Coronary artery (tissue), 2 donors: ENCODE measurements around the gene RPRML.

Experiments
- DNase-seq: peaks from one replicate; pipeline ENCODE4 v3.0.0-alpha.2; 2017; ENCODE audit warnings: low spot score
- H3K27ac ChIP-seq, 2 donors: fragments of 200-600 bp; sonication (generic); one replicate each; pipeline ENCODE4 v1.5.1; 2016 to 2019
- H3K4me3 ChIP-seq: fragments of 200-600 bp; sonication (generic); 2 replicates; pipeline ENCODE4 v1.5.1; 2016; ENCODE audit warnings: mild to moderate bottlenecking, moderate library complexity
- TF ChIP-seq, protein P1 (sequence below): fragments of 200-600 bp; sonication (generic); IDR thresholded peaks from one replicate; pipeline ENCODE4 v1.5.1; 2019; ENCODE audit warnings: antibody characterized with exemption

RPRML gene

DNA sequence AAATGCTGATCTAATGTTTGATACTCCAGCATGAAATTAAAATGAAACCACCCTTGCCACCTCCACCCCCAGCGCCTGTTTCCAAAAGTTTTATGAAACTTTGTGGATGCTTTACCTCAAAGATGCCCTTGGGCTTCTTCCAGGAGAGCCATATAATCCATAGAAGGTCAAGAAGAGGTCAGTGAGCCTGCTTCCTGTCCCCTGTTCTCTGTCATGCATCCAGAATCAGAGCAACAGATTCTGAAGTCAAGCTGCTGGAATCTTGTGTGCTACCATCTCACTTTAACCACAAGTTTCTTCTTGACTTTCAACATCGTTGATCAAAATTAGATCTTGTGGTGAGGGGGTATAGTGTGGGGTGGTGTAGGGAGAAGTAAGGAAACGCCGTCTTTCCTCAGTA, 47.5 kb downstream of the RPRML start:
- Histone ChIP-seq H3K27ac (no peak overlapping the region), H3K4me3 (no peak overlapping the region)
- no peak for DNase-seq
- TF ChIP-seq, protein P1, sequence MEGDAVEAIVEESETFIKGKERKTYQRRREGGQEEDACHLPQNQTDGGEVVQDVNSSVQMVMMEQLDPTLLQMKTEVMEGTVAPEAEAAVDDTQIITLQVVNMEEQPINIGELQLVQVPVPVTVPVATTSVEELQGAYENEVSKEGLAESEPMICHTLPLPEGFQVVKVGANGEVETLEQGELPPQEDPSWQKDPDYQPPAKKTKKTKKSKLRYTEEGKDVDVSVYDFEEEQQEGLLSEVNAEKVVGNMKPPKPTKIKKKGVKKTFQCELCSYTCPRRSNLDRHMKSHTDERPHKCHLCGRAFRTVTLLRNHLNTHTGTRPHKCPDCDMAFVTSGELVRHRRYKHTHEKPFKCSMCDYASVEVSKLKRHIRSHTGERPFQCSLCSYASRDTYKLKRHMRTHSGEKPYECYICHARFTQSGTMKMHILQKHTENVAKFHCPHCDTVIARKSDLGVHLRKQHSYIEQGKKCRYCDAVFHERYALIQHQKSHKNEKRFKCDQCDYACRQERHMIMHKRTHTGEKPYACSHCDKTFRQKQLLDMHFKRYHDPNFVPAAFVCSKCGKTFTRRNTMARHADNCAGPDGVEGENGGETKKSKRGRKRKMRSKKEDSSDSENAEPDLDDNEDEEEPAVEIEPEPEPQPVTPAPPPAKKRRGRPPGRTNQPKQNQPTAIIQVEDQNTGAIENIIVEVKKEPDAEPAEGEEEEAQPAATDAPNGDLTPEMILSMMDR, result no peak

DNA sequence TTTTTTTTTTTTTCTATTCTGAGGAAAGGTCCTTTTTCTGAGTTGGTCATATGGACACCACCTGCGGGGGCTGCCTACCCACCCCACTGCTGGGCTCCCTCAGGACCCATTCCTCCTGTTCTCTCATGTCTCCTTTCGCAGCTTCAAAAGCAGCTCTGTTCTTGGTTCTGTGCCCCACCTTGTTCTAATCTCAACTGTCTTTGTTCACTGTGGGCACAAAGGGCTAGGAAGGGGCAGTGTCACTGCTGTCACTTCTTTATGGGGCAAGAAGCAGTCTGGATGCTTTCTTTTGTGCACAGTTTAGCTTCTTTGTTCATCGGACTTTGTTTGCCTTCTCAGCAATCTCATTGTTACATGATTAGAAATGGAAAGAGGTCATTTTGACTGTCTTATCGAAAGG, 49.0 kb downstream of the RPRML start:
- TF ChIP-seq, protein P1, result no peak
- Histone ChIP-seq H3K27ac (no peak overlapping the region), H3K4me3 (no peak overlapping the region)
- no peak for DNase-seq

DNA sequence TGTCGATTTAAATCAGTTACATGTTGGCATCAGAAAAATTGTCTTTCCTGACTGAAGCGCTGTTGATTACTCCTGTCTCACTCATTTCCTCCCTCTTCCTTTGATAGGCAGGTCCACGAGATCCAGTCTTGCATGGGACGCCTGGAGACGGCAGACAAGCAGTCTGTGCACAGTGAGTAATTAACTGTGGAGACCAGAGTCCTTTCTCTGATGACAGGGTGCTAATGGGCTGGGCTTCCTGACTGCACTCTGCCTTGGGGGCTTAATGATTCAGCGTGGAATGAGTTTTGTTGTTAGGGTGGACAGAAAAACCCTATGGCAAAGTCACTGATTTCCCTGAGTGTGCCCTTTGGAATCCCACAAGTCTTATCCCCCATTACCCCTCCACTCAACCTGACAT, 49.6 kb downstream of the RPRML start:
- H3K4me3 ChIP-seq, result no peak overlapping the region
- H3K27ac ChIP-seq, result no peak overlapping the region
- TF ChIP-seq, protein P1, result no peak
- DNase-seq, result no peak

DNA sequence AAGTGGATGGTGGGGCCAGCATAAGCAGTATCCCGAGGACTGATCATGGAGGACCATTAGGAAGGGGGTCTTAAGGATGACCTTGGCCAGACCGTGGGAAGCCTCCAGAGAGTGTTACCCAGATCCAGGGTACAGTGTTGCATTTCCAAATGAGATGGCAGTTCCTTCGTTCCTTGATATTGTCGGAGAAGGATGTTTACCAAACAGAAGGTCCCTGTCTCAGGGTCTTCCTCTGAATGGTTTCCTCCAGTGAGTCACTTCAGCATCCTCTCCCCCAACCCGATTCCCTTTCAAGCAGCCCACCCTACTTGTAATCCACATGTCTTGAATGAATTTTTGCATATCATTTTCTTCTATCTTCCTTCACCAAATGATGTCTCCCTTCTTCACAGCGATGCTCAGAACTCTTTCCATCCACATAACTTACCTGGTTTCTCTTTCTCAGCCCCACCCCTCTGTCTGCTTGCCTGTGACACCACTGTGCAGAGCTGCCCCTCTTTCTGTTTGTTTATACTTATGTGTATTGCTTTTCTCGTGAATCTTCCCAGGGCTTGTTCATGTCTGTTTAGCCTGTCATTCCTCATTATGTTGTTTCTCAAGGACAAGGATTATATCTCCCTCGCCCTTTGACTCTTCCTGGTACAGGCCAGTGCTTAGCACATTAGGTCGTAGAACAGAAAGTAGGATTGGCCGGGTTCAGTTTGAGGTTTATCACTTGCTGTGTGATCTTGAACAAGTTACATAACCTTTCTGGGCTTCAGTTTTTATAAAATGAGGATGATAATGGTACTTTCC, 50.4 kb downstream of the RPRML start:
- Histone ChIP-seq H3K4me3 (no peak overlapping the region), H3K27ac (no peak overlapping the region)
- DNase-seq, result no peak
- TF ChIP-seq, protein P1, result no peak
